Lung (tissue), 12 donors: Measurements from ENCODE around the gene PRPF40A. TPM values are rescaled to one million over a fixed set of nuclear protein-coding genes. Genes with fewer than 3 reads are reported as not detected.

Source experiments
- ATAC-seq: fragments of 200-7000 bp; cut with Tn5 transposase; one replicate; pipeline ENCODE4 v1.9.1; 2020; ENCODE audit warnings: moderate number of reproducible peaks; ENCODE audit not compliant: insufficient read depth, low FRiP score
- DNase-seq, 3 donors: peaks; one replicate each; pipeline ENCODE4 v3.0.0-alpha.2; 2013 to 2017
- H3K27ac ChIP-seq, 2 donors: one replicate each; pipeline ENCODE4 v1.5.1; 2013; ENCODE audit warnings: mild to moderate bottlenecking in 2 of 2, moderate library complexity in 2 of 2, control low read depth in 1 of 2, inconsistent platforms in 1 of 2, low read depth in 1 of 2, low read length in 1 of 2
- H3K27me3 ChIP-seq, 3 donors: one replicate each; pipeline ENCODE4 v1.5.1; 2013; ENCODE audit warnings: low read length in 2 of 3; ENCODE audit not compliant: control insufficient read depth in 3 of 3, insufficient read depth in 3 of 3
- H3K36me3 ChIP-seq, 4 donors: one replicate each; pipeline ENCODE4 v1.5.1; 2013; ENCODE audit warnings: low read length in 4 of 4, mild to moderate bottlenecking in 1 of 4, moderate library complexity in 1 of 4; ENCODE audit not compliant: control insufficient read depth in 4 of 4, insufficient read depth in 4 of 4
- H3K4me1 ChIP-seq, 5 donors: one replicate each; pipeline ENCODE4 v1.5.1; 2013; ENCODE audit warnings: low read length in 5 of 5, mild to moderate bottlenecking in 2 of 5, moderate library complexity in 1 of 5; ENCODE audit not compliant: control insufficient read depth in 5 of 5, insufficient read depth in 5 of 5
- H3K4me3 ChIP-seq: one replicate; pipeline ENCODE4 v1.5.1; 2013; ENCODE audit warnings: mild to moderate bottlenecking, control low read depth, moderate library complexity
- H3K9ac ChIP-seq, 2 donors: one replicate each; pipeline ENCODE4 v1.5.1; 2013; ENCODE audit warnings: low read length in 2 of 2, control low read depth in 1 of 2; ENCODE audit not compliant: insufficient read depth in 1 of 2
- H3K9me3 ChIP-seq, 4 donors: one replicate each; pipeline ENCODE4 v1.5.1; 2013; ENCODE audit warnings: low read length in 3 of 4, mild to moderate bottlenecking in 1 of 4, moderate library complexity in 1 of 4; ENCODE audit not compliant: control insufficient read depth in 4 of 4, insufficient read depth in 3 of 4
- CTCF ChIP-seq: IDR thresholded peaks from 2 replicates; pipeline ENCODE4 v1.5.1; 2012; ENCODE audit warnings: mild to moderate bottlenecking; ENCODE audit errors: control extremely low read depth, extremely low read depth
- WGBS, 2 donors: extraction: QIAGEN DNeasy Blood & Tissue Kit; methylation state at CpG; one replicate each; pipeline ENCODE4 v1.1.7; 2013; 5-methylcytosine and 5-hydroxymethylcytosine counted together
- polyA plus RNA-seq, 2 donors: library from polyadenylated mRNA; stranded (reverse); fragments of 200-250 nt; gene quantifications; one replicate each; pipeline ENCODE4 v1.2.1, GENCODE V29; 2013
- total RNA-seq, 2 donors: library from RNA; depleted of rRNA in 1 of 2; stranded (reverse); fragments of >200 nt in 1 of 2; gene quantifications; one replicate each; pipeline ENCODE4 v1.2.1, GENCODE V29; 2014 to 2021
- donor health status: control.
- donor health status: control.
- donor health status: Bipolar disorder and iron deficiency.
- donor health status: healthy.
- donor health status: DM: yes; HTN: yes; CAD: no.

PRPF40A gene
- total and polyA plus RNA-seq, 4 donors: 20.1 to 131 (median 58.6) TPM

- H3K9me3 ChIP-seq: no peaks in the 10 kb centered on the region
- H3K9ac ChIP-seq: no peak overlapping the region
- no peak overlapping the region for H3K27ac ChIP-seq
- H3K27me3 ChIP-seq: no peaks in the 10 kb centered on the region
- ATAC-seq: no peak
- no peak overlapping the region for H3K4me3 ChIP-seq
- no peak for TF ChIP-seq CTCF
- no peaks in the 10 kb centered on the region for H3K4me1 ChIP-seq
- DNase-seq: no peak
- H3K36me3 ChIP-seq: peaks cover 16 to 59% (median 37%) of the 10 kb centered on the region in 4 donors
- WGBS, 2 donors: 94 to 97% methylated on average over 7 of the region's 7 CpGs
Measured at GRCh38 chr2:152664725-152665124, 52.5 kb downstream of the PRPF40A start.

GRCh38 chr2:152661076-152661475 is 56.2 kb downstream of the PRPF40A start:
- no peak for TF ChIP-seq CTCF
- ATAC-seq (no peak), DNase-seq (no peak)
- Histone ChIP-seq H3K27me3 (no peaks in the 10 kb centered on the region), H3K27ac (no peak overlapping the region), H3K36me3 (peaks cover 13 to 47% (median 39%) of the 10 kb centered on the region in 4 donors), H3K9ac (no peak overlapping the region), H3K4me1 (no peaks in the 10 kb centered on the region), H3K9me3 (no peaks in the 10 kb centered on the region), H3K4me3 (no peak overlapping the region)
- 97 to 98% methylated on average over 4 of the region's 4 CpGs for WGBS, 2 donors

GRCh38 chr2:152658221-152658620 is 59.0 kb downstream of the PRPF40A start:
- Histone ChIP-seq H3K27ac (no peak overlapping the region), H3K4me3 (no peak overlapping the region), H3K9ac (no peak overlapping the region), H3K27me3 (no peaks in the 10 kb centered on the region), H3K4me1 (no peaks in the 10 kb centered on the region), H3K36me3 (peaks cover 11 to 41% (median 33%) of the 10 kb centered on the region in 4 donors), H3K9me3 (no peaks in the 10 kb centered on the region)
- ATAC-seq (no peak), DNase-seq (no peak)
- WGBS, 2 donors: 86 to 91% methylated on average over 1 of the region's 1 CpG
- TF ChIP-seq CTCF: no peak

DNA sequence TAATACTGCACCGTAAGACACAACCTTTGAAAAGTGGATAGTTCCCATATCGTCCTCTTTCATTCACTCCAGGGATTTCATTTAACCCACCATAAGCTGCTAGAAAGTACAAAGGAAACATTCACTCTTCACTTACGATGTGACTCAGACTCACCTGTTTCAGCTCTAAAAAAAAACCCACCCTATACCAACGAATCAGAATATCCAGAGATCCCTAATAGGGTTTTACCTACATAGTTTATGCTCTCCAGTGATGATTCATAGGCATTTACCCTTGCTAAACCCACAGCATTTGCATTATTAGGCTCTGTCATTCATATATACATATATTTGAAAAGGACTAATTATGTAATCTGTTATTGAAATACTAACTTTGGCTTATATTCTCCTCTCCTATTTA is 60.2 kb downstream of the PRPF40A start:
- Histone ChIP-seq H3K36me3 (peaks cover 9 to 38% (median 32%) of the 10 kb centered on the region in 4 donors), H3K9me3 (no peaks in the 10 kb centered on the region), H3K27ac (no peak overlapping the region), H3K27me3 (no peaks in the 10 kb centered on the region), H3K4me1 (no peaks in the 10 kb centered on the region), H3K9ac (no peak overlapping the region), H3K4me3 (no peak overlapping the region)
- DNase-seq (no peak), ATAC-seq (no peak)
- WGBS, 2 donors: 86 to 93% methylated on average over 4 of the region's 4 CpGs
- TF ChIP-seq CTCF: no peak
